CD14-positive monocyte (primary cell): ENCODE results near the gene PSTPIP2. TPM values are rescaled to one million over a fixed set of nuclear protein-coding genes. Genes with fewer than 3 reads are reported as not detected.

Source experiments
- DNase-seq, 3 donors: peaks; one replicate each; pipeline ENCODE4 v3.0.0-alpha.2; 2011 to 2022
- H2AFZ ChIP-seq: 2 replicates; pipeline ENCODE4 v1.6.0; 2012; ENCODE audit warnings: mild to moderate bottlenecking, low read depth, low read length, inconsistent platforms; ENCODE audit not compliant: insufficient read depth, poor library complexity, severe bottlenecking
- H3K27ac ChIP-seq, 2 donors: 1 replicate in 1 of 2; 2 replicates in 1 of 2; pipeline ENCODE4 v1.5.1; 2012 to 2013; ENCODE audit warnings: low read length in 2 of 2, control low read depth in 1 of 2, inconsistent platforms in 1 of 2, low read depth in 1 of 2, mild to moderate bottlenecking in 1 of 2
- H3K27me3 ChIP-seq, 2 donors: one replicate each; pipeline versions ENCODE4 v1.6.0 to v1.6.1; 2011 to 2013; ENCODE audit warnings: low read length in 2 of 2; ENCODE audit not compliant: control insufficient read depth in 2 of 2, insufficient read depth in 2 of 2
- H3K36me3 ChIP-seq, 2 donors: replicated peaks in 1 of 2; 1 replicate in 1 of 2; 2 replicates in 1 of 2; pipeline versions ENCODE4 v1.5.1 to v1.6.1; 2012 to 2013; ENCODE audit warnings: low read length in 2 of 2, control low read depth in 1 of 2, inconsistent platforms in 1 of 2, mild to moderate bottlenecking in 1 of 2; ENCODE audit not compliant: insufficient read depth in 2 of 2, control insufficient read depth in 1 of 2
- H3K4me1 ChIP-seq, 2 donors: 1 replicate in 1 of 2; 2 replicates in 1 of 2; pipeline versions ENCODE4 v1.5.1 to v1.6.1; 2012 to 2013; ENCODE audit warnings: low read length in 2 of 2, control low read depth in 1 of 2, inconsistent platforms in 1 of 2, mild to moderate bottlenecking in 1 of 2, moderate library complexity in 1 of 2; ENCODE audit not compliant: insufficient read depth in 2 of 2, control insufficient read depth in 1 of 2
- H3K4me2 ChIP-seq: replicated peaks from 2 replicates; pipeline ENCODE3; 2012; ENCODE audit warnings: low read length, moderate library complexity, mild to moderate bottlenecking; ENCODE audit not compliant: poor library complexity, severe bottlenecking; ENCODE audit errors: extremely low read depth
- H3K4me3 ChIP-seq, 3 experiments: fragments of 200-600 bp in 1 of 3; sonication (generic) in 1 of 3; replicated peaks in 1 of 3; 1 replicate in 2 of 3; 2 replicates in 1 of 3; pipeline ENCODE4 v1.5.1; 2011 to 2013; ENCODE audit warnings: low read length in 3 of 3, mild to moderate bottlenecking in 3 of 3, control low read depth in 2 of 3, low read depth in 2 of 3, inconsistent platforms in 1 of 3, moderate library complexity in 1 of 3
- H3K79me2 ChIP-seq: 2 replicates; pipeline ENCODE4 v1.6.0; 2012; ENCODE audit warnings: mild to moderate bottlenecking, control low read depth, inconsistent platforms, low read length, moderate library complexity; ENCODE audit not compliant: insufficient read depth
- H3K9ac ChIP-seq: 2 replicates; pipeline ENCODE4 v1.6.0; 2017; ENCODE audit warnings: low read length, mild to moderate bottlenecking; ENCODE audit not compliant: insufficient read depth, poor library complexity, severe bottlenecking
- H3K9me3 ChIP-seq, 2 donors: replicated peaks in 1 of 2; 1 replicate in 1 of 2; 2 replicates in 1 of 2; pipeline versions ENCODE4 v1.5.1 to v1.6.1; 2012 to 2013; ENCODE audit warnings: low read length in 2 of 2, control low read depth in 1 of 2; ENCODE audit not compliant: control insufficient read depth in 1 of 2, insufficient read depth in 1 of 2
- H4K20me1 ChIP-seq: 2 replicates; pipeline ENCODE4 v1.6.0; 2012; ENCODE audit warnings: mild to moderate bottlenecking, low read length, control low read depth, moderate library complexity; ENCODE audit not compliant: insufficient read depth
- H3K27ac Mint-ChIP-seq, 7 donors: one replicate each; pipeline ENCODE4 v1.8.0; 2020; ENCODE audit warnings: mild to moderate bottlenecking in 7 of 7, mixed read lengths in 7 of 7, moderate library complexity in 6 of 7, inconsistent platforms in 2 of 7
- H3K27me3 Mint-ChIP-seq, 3 donors: one replicate each; pipeline ENCODE4 v1.8.0; 2021 to 2022; ENCODE audit warnings: low read depth in 3 of 3, mild to moderate bottlenecking in 3 of 3, mixed read lengths in 3 of 3, moderate library complexity in 3 of 3, inconsistent platforms in 1 of 3
- H3K36me3 Mint-ChIP-seq, 2 donors: one replicate each; pipeline ENCODE4 v1.8.0; 2020; ENCODE audit warnings: mixed read lengths in 2 of 2, inconsistent platforms in 1 of 2, mild to moderate bottlenecking in 1 of 2
- H3K4me1 Mint-ChIP-seq: one replicate; pipeline ENCODE4 v1.8.0; 2020; ENCODE audit warnings: mild to moderate bottlenecking, mixed read lengths
- H3K4me3 Mint-ChIP-seq, 2 donors: one replicate each; pipeline ENCODE4 v1.8.0; 2020; ENCODE audit warnings: mild to moderate bottlenecking in 2 of 2, mixed read lengths in 2 of 2, moderate library complexity in 1 of 2
- H3K9me3 Mint-ChIP-seq, 7 donors: one replicate each; pipeline ENCODE4 v1.8.0; 2020 to 2022; ENCODE audit warnings: mixed read lengths in 7 of 7, mild to moderate bottlenecking in 6 of 7, moderate library complexity in 6 of 7, inconsistent platforms in 2 of 7
- CTCF ChIP-seq: fragments of 200-600 bp; IDR thresholded peaks from one replicate; pipeline ENCODE4 v1.8.0; 2022; ENCODE audit warnings: antibody characterized with exemption, mild to moderate bottlenecking
- WGBS: methylation state at CpG from one replicate; pipeline ENCODE4 v1.1.5; 2013; ENCODE audit warnings: missing lambda C conversion rate; ENCODE audit not compliant: insufficient coverage; 5-methylcytosine and 5-hydroxymethylcytosine counted together
- intact Hi-C, 2 donors: fragments of 100-400 bp; cut with micrococcal nuclease; formaldehyde crosslinking; loops; one replicate each; pipeline versions ENCODE4 v1.15.0 to v1.15.1; 2023
- polyA plus RNA-seq, 3 donors: library from polyadenylated mRNA; depleted of rRNA in 1 of 3; unstranded in 2 of 3; stranded (reverse) in 1 of 3; fragments of 300-500 nt in 2 of 3; fragments of >200 nt in 1 of 3; fragmentation: Illumina TruSeq in 2 of 3; gene quantifications; 1 replicate in 2 of 3; 2 replicates in 1 of 3; pipeline ENCODE4 v1.2.3, GENCODE V29; 2012 to 2021

PSTPIP2 gene
- polyA plus RNA-seq, 3 donors: 35.0 to 64.1 (median 42.3) TPM

GRCh38 chr18:46007165-46007564 is 64.9 kb downstream of the PSTPIP2 start:
- 100% methylated on average over 2 of the region's 5 CpGs for WGBS
- Mint-ChIP-seq H3K9me3 (peaks cover 8 to 13% (median 10%) of the 10 kb centered on the region in 7 donors), H3K36me3 (peaks cover 45 to 60% of the 10 kb centered on the region in 2 donors), H3K4me1 (peaks cover 40% of the 10 kb centered on the region), H3K27ac (no peak overlapping the region), H3K4me3 (no peak overlapping the region), H3K27me3 (peaks cover 0 to 1% (median 0%) of the 10 kb centered on the region in 3 donors)
- peaks cover 39 to 44% of the 10 kb centered on the region in 2 donors for H3K4me1 ChIP-seq
- TF ChIP-seq CTCF: no peak
- H3K27me3 ChIP-seq: no peaks in the 10 kb centered on the region
- no peak overlapping the region for H3K4me2 ChIP-seq
- no peak overlapping the region for H3K9ac ChIP-seq
- no peak for DNase-seq
- H3K36me3 ChIP-seq: peaks cover 17 to 47% of the 10 kb centered on the region in 2 donors
- no peak overlapping the region for H3K4me3 ChIP-seq
- no peak overlapping the region for H3K27ac ChIP-seq
- peaks cover 9 to 11% of the 10 kb centered on the region in 2 donors for H3K9me3 ChIP-seq
- intact Hi-C loops: no loop called here
- no peak overlapping the region for H2AFZ ChIP-seq
- H4K20me1 ChIP-seq: no peaks in the 10 kb centered on the region
- no peaks in the 10 kb centered on the region for H3K79me2 ChIP-seq

GRCh38 chr18:46002934-46003333 is 69.1 kb downstream of the PSTPIP2 start:
- Histone ChIP-seq H3K9ac (no peak overlapping the region), H2AFZ (no peak overlapping the region), H3K4me1 (peaks cover 23 to 26% of the 10 kb centered on the region in 2 donors), H3K27me3 (no peaks in the 10 kb centered on the region), H3K27ac (no peak overlapping the region), H3K4me3 (no peak overlapping the region), H3K36me3 (peaks cover 19 to 51% of the 10 kb centered on the region in 2 donors), H4K20me1 (no peaks in the 10 kb centered on the region), H3K4me2 (no peak overlapping the region), H3K79me2 (no peaks in the 10 kb centered on the region), H3K9me3 (peaks cover 9 to 15% of the 10 kb centered on the region in 2 donors)
- Mint-ChIP-seq H3K4me1 (peaks cover 31% of the 10 kb centered on the region), H3K9me3 (peaks cover 12 to 17% (median 13%) of the 10 kb centered on the region in 7 donors), H3K27me3 (peaks cover 0 to 1% (median 0%) of the 10 kb centered on the region in 3 donors), H3K27ac (peak overlapping the region in 1 of 7 donors; percentile 4), H3K4me3 (no peak overlapping the region), H3K36me3 (peaks cover 50 to 61% of the 10 kb centered on the region in 2 donors)
- no CpG with 5 or more reads among the region's 1 CpG for WGBS
- TF ChIP-seq CTCF: no peak
- intact Hi-C loops: no loop called here
- DNase-seq: no peak
